Measurements from ENCODE around the gene FABP6.
"Not testable (repeated sequence)": the region's sequence is repeated elsewhere in the genome, so short reads cannot be mapped to it uniquely, and the experiment has no call there.

The FABP6 gene

DNA sequence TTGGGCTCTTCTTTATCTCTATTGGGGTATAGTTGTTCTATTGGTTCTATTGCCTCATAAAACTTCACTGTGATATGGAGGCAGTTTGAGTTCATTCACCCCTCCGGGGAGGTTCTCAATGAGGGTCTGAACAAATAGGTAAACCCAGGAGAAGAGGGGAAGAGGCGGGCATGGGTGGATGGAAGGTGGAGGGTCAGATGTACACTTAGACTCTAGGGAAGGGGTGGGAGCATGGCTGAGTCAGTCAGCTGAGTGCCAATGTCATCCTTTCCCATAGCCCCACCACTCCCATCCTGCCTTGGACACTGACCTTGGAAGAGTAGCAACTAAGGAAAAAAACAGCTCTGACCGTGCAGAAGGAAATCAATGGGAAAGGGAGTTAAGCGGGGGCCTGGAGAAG is 9.9 kb upstream of the FABP6 start:
- DNase-seq (ENCODE audit: low read depth in 4 of 4, low spot score in 1 of 4), result no peak

DNA sequence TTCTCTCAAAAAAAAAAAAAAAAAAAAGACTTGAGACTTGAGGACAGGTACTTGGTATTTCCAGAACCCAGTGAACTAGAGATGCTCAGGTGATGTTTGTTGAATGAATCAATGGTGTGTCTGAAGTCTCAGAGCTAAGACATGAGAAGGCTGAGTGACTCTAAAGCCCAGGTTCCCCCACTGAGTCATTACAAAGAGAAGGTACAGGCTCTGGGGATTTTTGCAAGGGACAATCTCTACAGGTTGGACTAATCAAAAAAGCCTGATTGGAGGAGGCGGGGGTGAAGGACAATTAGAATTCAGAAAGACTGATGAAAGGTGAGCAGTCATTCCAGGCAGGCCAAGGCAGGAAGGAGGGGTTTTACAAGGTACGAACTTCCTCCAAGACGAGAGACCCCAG is 8.2 kb upstream of the FABP6 start:
- DNase-seq (ENCODE audit: low read depth in 4 of 4, low spot score in 1 of 4), result no peak

DNA sequence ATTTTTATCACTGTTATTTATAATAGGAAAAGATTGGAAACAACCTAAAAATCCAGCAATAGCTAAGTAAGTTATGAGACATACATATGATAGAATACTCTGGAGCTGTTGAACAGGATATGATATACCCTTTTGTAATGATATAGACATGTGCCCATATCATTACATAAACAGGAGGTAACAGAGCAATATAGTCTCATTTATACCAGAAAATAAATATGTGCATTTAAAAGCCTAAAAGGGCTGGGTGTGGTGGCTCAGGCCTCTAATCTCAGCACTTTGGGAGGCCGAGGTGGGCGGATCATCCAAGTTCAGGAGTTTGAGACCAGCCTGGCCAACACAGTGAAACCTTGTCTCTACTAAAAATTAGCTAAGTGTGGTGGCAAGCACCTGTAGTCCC is 2.3 kb upstream of the FABP6 start:
- DNase-seq (ENCODE audit: low read depth in 4 of 4, low spot score in 1 of 4), result no peak

DNA sequence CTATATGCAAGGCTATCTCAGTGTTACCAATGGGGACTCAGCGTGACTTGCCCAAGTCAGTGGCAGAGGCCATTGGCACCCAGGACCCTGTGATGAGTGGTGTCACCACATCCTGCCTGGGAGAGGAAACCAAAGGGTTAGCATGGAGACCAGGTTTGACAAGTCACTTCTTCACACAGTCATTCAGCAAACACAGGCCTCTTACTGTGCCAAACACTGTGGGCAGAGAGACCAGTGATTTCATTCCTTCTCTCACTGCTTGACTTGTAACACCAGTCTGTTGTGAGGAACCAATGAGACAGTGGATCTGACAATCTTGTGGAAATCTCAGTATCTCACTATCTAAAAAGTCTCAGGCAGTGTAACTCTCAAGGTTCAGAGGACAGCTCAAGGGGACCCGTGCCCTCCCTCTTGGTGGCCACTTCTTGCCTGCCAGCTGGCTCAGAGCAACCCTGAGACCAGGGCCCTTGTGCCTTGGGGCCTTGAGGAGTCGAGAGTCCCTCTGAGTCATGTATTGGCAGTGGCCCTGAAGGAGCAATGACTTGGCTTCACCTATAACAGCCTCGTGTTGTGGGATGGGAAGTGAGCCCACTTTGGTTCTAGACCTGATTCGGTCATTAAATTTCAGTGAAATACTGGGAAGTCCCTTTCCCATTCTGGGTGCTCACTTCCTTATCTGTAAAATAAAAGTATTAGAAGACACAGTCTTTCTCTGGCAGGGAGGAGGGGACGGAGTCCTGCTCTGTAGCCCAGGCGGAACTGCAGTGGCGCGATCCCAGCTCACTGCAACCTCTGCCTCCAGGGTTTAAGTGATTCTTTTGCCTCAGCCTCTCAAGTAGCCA is 1.6 kb downstream of the FABP6 start:
- no peak for DNase-seq (ENCODE audit: low read depth in 4 of 4, low spot score in 1 of 4)

DNA sequence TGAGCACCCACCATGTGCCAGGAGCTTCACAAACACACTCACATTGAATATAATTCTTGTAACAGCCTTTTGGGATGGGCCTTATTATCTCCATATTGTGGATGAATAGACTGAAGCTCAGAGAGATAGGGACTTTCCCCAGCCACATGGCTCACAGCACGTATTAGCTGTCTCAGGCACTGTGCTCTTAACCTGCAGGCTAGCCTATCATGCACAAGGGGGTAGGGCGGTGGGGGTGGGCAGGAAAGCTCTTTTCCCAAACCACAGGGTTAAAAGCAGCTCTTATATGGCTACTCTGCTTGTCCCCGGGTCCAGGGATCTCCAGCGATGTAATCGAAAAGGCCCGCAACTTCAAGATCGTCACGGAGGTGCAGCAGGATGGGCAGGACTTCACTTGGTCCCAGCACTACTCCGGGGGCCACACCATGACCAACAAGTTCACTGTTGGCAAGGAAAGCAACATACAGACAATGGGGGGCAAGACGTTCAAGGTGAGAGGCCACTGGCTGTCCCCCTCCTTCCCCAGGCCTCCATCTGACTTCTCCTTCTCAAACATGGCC is 2.6 kb downstream of the FABP6 start:
- DNase-seq (ENCODE audit: low read depth in 4 of 4, low spot score in 1 of 4), result no peak

DNA sequence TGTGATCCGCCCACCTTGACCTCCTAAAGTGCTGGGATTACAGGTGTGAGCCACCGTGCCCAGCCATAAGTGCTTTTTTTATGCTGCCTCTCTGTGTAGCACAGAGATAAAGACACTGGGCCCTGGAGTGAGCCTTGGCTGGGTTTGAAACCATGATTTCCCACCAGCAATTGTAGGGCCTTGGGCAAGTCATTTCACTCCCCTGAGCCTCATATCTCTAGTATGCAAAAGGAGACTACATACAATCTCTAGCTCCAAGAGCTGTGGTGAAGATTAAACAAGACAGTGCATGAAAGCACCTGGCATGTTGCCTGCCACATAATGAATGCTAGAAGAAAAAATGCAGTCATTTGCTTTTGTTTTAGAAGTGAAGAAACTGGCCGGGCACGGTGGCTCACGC is 3.9 kb downstream of the FABP6 start:
- DNase-seq (ENCODE audit: low read depth in 4 of 4, low spot score in 1 of 4), result no peak

DNA sequence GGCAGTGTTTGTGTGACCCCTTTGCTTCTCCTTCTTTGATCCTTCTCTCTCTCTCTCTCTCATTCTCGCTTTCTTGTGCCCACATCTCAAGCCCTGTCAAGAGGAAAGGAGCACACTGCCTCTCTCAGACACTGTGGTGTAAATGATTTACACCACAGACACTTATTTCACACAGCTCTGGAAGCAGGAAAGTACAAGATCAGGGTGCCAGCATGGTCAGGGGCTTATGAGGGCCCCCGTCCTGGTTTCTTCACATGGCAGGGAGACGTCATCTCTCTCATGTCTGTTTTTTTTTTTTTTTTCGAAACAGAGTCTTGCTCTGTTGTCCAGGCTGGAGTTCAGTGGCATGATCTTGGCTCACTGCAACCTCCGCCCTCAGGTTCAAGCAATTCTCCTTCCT is 6.4 kb downstream of the FABP6 start:
- no peak for DNase-seq (ENCODE audit: low read depth in 4 of 4, low spot score in 1 of 4)

DNA sequence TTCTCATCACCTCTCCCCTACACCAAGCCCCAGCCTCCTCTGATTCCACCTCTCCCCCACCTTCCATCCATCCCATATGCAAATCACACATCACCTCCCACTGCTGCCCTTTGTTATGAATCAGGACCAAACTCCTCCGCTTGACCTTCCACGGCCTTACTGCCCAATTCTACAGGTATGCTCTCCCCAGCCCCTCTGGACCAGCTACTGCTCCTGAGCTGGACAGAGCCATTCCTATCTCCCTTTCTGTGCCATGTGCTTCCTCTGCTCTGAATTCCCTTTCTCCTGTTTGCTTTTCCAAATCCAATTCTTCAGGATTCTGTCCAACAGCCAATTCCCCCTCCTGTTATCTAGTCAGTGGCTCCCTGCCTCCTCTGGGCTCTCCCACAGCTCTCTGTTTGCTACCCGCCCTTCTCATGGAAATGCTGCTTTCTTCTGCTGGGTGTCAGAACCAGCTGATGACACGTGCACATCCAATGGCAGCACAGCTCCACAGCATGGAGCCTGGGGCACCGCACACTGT is 8.3 kb downstream of the FABP6 start:
- no peak for DNase-seq (ENCODE audit: low read depth in 4 of 4, low spot score in 1 of 4)

DNA sequence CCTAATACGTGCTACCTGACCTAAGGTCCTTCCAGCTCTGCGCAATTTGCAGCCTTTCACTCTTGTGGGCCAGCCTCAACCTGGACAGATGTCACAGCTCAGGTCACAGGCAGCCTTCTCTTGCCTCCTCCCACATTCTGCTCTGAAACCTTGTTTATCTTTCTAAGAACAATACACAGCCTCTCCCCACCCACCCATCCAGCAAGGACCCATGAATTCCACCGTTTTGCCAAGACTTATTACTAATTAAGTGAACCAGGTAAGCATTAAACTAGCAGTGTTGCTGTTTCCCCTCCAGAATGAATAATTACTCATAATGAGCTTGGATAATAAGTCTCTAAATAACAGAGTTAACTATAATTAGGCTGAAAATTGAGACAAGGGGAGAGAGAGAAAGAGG is 11.0 kb downstream of the FABP6 start:
- DNase-seq (ENCODE audit: low read depth in 4 of 4, low spot score in 1 of 4), result no peak

DNA sequence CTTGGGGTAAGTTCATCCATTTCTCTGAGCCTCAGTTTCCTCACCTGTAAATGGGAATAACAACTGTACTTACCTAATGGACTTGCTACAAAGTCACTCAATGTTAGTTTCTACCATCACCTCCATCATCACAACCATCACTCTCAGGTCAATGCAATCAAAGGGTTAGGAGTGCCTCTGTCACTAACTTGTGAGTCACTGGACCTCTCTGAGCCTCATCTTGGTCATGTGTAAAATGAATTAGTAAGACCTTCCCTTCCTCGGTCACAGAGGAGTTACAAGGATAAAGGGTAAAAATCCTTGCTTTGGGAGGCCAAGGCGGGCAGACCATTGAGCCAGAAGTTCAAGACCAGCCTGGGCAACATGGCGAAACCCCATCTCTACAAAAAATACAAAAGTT is 12.8 kb downstream of the FABP6 start:
- DNase-seq (ENCODE audit: low read depth in 4 of 4, low spot score in 1 of 4), result no peak

DNA sequence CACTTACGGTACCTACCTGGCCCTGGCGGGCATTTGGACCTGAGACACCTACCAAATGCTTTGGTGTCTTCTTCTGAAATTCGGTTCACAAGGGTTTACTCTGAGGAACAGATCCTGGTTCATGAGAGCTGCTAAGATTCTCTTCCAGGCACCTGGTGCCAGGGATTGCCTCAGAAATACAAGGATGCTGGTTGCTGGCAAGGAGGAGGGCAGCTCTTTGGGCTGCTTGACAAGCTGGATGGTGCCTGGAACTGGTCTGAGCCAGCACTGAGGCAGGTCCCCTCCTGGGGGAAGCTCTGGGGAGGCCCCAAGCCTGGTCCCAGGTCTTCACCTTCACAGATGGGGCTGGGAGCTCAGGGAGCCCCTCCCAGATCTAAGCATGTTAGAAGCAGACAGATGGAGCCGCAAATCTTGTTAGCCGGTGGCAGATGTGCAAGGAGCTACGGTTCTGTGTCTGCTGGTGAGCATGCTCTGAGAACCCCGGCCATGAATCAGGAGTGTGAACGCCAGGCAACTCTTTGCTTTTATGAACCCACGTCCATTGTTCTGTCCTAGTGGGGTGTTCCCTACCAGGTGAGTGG is 16.3 kb downstream of the FABP6 start:
- DNase-seq (ENCODE audit: low read depth in 4 of 4, low spot score in 1 of 4), result no peak

DNA sequence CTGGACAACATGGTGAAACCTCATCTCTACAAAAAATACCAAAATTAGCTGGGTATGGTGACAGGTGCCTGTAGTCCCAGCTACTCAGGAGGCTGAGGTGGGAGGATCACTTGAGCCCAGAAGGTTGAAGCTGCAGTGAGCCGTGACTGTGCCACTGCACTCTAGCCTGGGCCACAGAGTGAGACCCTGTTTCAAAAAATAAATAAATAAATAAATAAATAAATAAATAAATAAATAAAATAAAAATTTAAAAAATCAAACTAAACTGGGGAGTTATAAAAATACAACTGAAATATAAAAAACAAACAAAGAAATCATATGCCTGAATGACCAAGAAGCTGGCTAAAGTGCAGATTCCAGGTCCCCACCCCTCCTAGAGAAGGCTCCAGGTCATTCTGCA is 20.3 kb downstream of the FABP6 start:
- DNase-seq (ENCODE audit: low read depth in 4 of 4, low spot score in 1 of 4), result not testable (repeated sequence)

DNA sequence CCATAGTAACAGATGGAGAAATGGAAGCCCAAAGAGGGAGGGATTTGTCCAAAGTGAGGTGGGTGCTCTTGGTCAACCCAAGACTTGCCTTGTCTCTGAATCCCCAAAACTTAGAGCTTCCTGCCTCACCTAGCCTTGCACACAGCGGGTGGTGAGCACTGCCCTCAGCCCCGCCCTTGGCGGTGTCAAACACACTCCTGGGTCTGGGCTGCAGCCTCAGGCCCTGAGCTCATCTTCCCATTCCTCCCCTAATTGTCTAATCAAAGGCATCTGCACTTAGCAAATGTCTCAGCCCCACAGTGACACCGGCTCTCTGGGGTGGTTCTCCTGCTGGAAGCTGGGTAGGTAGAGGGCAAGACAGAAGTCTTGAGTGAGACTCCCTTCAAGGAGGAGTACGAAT is 20.9 kb downstream of the FABP6 start:
- DNase-seq (ENCODE audit: low read depth in 4 of 4, low spot score in 1 of 4), result no peak

DNA sequence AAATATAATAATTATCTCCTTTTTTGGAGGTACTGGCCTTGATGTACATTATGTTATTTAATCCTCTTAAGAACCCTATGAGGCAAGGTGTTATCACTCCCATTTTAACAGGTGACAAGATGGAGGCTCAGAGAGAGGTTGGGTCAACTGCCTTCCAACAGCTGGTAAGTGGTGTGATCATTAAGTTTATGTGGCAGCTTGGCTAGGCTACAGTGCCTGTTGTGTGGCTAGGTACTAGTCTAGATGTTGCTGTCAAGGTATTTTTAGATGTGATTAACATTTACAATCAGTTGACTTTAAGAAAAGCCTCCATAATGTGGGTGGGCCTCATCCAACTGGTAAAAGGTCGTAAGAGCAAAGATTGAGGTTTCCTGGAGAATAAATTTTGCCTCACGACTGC is 21.5 kb downstream of the FABP6 start:
- DNase-seq (ENCODE audit: low read depth in 4 of 4, low spot score in 1 of 4), result no peak

DNA sequence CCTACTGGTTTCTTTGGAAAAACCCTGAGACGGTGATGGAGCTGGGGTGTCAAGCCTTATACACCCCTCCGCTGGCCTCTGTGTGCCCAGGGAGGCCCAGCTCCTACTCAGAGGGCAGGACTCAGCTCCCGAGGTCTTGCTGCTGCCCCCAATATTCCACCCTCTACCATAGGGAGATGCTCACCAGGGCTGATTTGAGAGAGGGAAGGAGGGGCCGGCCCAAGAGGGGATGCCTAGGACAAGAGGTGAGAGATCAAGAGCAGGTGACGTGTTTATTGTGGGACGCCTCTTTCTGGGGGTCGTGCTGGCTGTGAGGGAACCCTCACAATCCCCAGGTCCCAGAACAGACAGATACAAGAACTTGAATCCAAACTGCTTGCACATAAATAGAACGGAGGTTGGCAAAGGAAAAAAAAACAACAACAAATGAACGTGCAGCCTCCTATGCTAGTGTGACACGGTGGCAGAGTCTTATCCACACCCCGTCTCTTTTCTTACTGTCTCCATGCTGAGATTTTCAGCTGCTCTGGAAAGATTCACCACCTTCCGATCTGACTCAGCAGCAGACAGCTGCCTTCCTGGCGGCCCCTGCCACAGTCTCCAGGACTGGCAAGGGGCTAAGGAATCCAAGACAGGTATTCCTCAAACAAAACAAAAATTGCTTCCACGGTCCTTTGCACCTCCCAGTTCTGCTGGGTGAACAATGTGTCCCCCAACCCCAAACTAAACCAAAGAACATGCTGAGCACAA is 22.3 kb downstream of the FABP6 start:
- no peak for DNase-seq (ENCODE audit: low read depth in 4 of 4, low spot score in 1 of 4)

DNA sequence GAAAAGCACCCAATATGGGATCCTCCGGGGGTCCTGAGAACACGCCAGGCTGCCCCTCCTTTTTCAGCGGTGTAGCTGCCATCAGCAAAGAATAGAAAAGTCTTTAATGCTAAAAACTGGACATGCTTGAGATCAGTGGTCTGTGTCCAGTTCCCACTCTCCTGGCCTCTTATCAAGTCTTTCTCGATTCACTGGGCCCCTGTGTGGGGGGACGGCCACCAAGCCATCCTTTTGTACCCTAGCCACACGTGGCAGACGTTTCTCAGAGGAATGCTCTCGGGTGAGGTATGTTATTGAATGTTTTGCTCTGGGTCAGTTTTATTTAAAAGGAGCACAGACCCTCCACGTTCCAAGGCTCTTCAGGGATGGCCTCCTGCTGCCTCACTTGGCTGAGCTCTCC is 23.6 kb downstream of the FABP6 start:
- DNase-seq (ENCODE audit: low read depth in 4 of 4, low spot score in 1 of 4), result no peak

DNA sequence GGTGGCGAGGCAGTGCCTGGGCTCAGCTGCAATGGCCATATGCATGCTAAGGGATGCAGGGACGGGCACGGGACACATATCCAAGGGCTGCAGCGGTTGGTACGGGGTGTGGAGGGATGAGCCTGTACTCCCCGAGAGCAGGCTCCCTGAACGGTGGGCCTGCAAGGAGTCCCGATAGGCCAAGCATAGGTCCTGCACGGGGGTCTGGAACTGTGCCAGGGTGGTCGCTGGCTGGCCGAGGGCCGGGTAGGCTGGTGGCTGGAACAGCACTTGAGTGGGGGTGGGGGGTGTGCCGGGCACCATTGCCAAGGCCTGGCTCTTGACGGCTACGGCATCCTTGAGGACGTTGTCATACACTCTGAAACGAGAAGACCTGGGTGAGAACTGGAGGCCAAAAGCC is 24.1 kb downstream of the FABP6 start:
- DNase-seq (ENCODE audit: low read depth in 4 of 4, low spot score in 1 of 4), result no peak

DNA sequence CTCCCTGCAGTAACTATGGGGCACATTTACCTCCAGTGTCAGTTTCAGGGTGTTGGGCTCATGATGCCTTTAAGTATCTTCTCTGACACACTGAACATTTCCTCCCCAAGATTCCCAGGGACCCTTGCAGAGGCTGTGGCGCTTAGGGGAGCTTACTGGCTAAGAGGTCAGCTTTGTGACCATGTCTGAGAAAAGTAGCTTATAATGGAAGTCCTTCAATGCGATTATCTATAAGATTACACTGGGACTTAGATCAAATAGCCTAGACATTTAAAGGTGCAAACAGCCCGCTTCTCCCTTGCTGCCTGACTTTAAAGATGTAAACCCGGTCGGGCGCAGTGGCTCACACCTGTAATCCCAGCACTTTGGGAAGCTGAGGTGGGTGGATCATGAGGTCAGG is 25.4 kb downstream of the FABP6 start:
- DNase-seq (ENCODE audit: low read depth in 4 of 4, low spot score in 1 of 4), result no peak

DNA sequence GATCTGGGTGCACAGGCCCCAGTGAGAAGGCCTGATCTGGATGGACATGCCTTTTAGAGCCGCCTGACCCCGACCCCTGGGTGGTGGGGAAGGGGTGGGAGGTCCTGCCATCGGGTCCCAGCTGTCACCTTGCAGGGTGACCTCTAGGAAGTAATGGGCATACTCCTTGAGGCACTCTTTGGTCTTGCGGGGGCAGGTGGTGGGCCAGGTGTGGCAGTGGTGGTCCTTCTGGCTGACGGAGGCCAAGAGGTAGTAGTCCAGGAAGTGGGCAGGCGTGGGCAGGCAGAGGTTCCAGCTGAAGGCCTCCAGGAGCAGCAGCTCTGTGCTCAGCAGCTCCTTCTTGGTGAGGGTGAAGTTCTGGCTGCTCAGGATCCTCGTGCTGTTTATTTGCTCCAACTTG is 30.0 kb downstream of the FABP6 start:
- DNase-seq (ENCODE audit: low read depth in 4 of 4, low spot score in 1 of 4), result no peak

DNA sequence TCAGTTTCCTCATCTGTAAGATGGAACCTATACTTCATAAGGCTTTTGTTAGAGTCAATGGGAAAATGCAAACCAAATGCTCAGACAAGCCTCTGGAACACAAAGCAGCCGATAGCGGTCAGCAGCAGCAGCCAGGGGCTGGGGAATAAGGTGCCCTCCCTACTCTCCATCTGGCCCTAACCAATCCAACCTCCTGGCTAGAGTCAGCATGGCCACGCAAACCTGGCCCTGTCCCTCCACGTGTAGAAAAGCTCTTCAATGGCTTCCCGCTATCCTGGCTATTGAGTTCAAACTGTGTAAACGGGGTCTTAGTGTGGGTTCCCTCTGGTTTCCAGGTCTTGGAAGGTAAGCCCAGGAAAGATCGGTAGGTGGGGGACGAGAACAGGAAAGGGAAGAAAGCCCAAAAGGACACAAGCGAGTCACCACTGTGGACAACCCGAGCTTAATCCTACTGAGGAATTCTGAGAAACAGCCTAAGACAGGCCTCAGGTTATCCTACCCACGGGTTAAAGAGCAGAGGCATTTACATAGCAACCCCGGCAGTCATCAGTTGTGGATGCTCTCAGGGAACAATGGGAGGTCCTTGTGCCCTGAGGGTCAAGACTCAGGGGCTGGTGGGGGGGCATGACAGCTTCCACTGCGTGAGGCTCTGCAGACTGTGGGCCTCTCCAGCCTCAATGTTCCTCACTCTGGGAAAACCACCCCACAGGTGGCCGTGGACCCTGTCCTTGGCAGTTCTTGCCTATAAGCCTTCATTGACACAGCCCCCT is 30.9 kb downstream of the FABP6 start:
- DNase-seq (ENCODE audit: low read depth in 4 of 4, low spot score in 1 of 4), result no peak

Data from stimulated activated CD4-positive, alpha-beta T cell treated with anti-CD3 and anti-CD28 coated beads, Interleukin-1b, Interleukin-23, amount 100 ng/mL, for 24 hours (primary cell).